ENCODE measurements around the gene PISD. TPM values are rescaled to one million over a fixed set of nuclear protein-coding genes. Genes with fewer than 3 reads are reported as not detected.
A peak's percentile ranks its signal among the peaks of the same experiment; 100 is the strongest.
"Not testable (repeated sequence)": the region's sequence is repeated elsewhere in the genome, so short reads cannot be mapped to it uniquely, and the experiment has no call there.

Gene PISD
- 49.0 TPM for total RNA-seq

GRCh38 chr22:31661851-31662667 lies at the start of gene PISD:
Gene PISD, minus strand, starts transcription at chr22:31662215. Its CDS starts 7 bp downstream, at chr22:31662208.
- ATAC-seq (peak; percentile 100), DNase-seq (ENCODE audit: low spot score) (peak; percentile 97)
- intact Hi-C loops (cut with DNase I) = no loop called here

DNA sequence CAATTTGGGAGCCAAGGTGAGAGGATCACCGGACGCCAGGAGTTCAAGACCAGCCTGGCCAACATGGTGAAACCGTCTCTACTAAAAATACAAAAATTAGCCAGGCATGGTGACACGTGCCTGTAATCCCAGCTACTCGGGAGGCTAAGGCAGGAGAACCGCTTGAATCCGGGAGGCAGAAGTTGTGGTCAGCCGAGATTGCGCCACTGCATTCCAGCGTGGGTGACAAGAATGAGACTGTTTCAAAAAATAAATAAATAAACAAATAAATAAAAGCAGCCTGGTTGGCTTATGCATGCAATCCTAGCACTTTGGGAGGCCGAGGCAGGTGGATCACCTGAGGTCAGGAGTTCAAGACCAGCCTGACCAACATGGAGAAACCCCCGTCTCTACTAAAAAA lies 49.2 kb upstream of the PISD start:
- not testable (repeated sequence) for ATAC-seq

GRCh38 chr22:31707519-31707918 lies 45.5 kb upstream of the PISD start:
- ATAC-seq (no peak), DNase-seq (ENCODE audit: low spot score) (no peak)
- intact Hi-C loops (cut with DNase I) = no loop called here

More for the DNA sequence above, 49.2 kb upstream of the PISD start:
- DNase-seq (ENCODE audit: low spot score); intact Hi-C loops (cut with DNase I): not testable (repeated sequence)

DNA sequence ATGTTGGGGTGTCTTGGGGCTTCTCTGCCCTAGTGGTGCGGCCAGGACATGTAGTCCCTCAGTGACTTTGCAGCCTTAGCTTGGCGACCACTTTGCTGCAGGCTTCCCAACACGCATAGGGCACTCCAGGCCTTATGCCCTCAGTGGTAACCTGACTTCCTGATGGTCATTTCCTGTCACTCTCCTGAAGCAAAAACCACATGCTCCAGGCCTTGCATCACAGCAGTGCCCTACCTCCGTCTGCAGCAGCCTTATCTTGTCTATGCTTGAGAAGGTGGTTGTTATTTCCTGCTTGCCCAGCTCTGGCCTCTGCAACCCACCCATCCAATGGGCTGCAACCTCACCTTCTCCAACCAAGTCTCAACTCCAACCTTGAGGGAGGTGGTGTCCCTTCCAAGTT lies 33.4 kb upstream of the PISD start:
- DNase-seq (ENCODE audit: low spot score) (no peak), ATAC-seq (no peak)
- intact Hi-C loops (cut with DNase I) = no loop called here

DNA sequence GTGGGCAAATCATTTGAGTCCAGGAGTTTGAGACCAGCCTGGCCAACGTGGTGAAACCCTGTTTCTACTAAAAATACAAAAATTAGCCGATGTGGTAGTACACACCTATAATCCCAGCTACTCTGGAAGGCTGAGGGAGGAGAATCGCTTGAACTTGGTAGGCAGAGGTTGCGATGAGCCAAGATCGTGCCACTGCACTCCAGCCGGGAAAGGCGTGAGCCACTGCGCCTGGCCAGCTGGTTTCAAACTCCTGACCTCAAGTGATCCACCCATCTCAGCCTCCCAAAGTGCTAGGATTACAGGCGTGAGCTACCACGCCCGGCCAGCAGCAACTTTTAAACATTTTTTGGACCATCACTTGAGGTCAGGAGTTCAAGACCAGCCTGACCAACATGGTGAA lies 32.0 kb upstream of the PISD start:
- ATAC-seq; intact Hi-C loops (cut with DNase I); DNase-seq (ENCODE audit: low spot score): not testable (repeated sequence)

- intact Hi-C loops (cut with DNase I) = no loop called here
- no peak for DNase-seq (ENCODE audit: low spot score)
- no peak for ATAC-seq
Observed at GRCh38 chr22:31692186-31692886, 30.3 kb upstream of the PISD start.

DNA sequence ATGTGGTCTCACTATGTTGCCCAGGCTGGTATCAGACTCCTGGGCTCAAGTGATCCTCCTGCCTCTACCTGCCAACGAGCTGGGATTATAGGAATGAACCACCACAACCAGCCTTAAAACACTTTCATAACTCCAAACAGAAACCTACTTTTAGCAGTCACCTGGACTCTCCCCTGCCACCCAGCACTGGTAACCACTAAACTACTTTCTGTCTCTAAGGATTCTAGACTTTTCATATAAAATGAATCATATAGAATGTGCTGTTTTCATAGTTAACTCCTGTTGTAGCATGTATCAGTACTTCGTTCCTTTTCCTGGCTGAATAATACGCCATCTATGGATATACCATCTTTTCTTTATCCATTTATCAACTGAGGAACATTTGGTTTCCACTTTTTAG lies 29.4 kb upstream of the PISD start:
- ATAC-seq (no peak), DNase-seq (ENCODE audit: low spot score) (no peak)
- intact Hi-C loops (cut with DNase I) = no loop called here

GRCh38 chr22:31683181-31684105 lies 21.4 kb upstream of the PISD start:
- DNase-seq (ENCODE audit: low spot score) (no peak), ATAC-seq (peak; percentile 22)
- intact Hi-C loops (cut with DNase I) = no loop called here

DNA sequence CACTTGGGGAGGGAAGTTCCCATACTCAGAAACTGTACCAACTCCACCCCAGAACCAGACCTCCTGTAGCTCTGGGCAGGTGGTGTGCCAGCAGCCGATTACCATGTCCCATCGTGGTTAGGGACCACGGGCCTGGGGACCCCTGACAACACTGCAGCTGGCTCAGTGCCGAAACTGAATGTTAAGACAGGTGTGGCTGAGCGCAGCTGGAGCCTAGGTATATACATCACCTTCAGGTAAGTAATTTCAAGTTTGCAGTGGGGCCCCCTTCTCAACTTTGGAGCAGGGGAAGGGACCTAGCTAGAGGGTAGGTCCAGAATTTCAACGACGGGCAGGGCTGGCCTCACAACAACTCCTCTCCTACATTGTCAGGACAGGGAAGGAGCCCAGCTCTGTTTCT lies 20.7 kb upstream of the PISD start:
- DNase-seq (ENCODE audit: low spot score) (no peak), ATAC-seq (peak; percentile 14)
- intact Hi-C loops (cut with DNase I) = no loop called here

DNA sequence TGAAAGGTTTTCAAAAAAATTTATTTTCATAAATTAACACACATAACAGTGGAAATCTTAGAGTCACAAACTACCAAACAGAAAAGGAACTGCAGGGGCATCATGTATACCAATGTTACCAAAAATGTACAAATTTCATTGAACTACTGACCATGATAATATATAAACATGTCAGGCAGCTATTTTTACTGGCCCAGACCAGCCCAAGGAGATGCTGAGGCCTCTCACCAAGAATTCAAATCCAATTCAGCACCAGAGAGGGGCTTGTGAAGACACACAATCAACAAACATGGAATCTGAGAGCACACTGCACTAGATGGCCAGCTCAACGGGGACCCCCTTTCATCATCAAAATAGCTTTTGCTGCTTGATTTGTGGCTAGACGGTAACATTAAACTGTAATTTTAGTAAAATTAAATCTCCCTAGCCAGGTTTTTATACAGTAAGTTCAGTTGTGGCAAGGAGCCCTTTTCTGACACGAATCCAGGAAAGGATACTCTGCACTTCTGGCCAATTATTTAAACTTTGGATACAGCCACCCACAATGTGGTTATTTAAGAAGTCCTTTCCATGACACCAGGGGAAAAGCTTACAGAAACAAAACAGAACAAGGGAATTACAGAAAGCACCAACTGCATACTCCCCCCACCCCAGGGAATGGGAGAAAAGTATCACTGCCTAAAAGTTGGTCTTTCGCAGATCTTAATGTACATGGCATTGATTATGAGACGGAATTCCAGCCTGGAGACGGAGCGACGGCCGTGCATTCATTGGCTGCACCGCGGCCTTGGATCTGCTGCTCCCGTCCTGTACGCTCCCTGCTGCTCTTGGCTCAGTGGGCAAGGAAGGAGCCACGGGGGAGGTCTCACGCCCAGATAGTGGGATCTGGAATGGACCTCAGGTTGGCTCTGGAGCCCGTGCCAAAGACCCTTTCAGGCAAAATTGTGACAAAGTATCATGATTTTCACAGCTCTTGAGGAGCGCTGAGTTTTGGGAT lies 19.6 kb upstream of the PISD start:
- DNase-seq (ENCODE audit: low spot score) = no peak
- intact Hi-C loops (cut with DNase I) = no loop called here
- ATAC-seq = peak; percentile 37

GRCh38 chr22:31680861-31681341 lies 18.9 kb upstream of the PISD start:
- intact Hi-C loops (cut with DNase I) = no loop called here
- ATAC-seq (no peak), DNase-seq (ENCODE audit: low spot score) (no peak)

- ATAC-seq = no peak
- no peak for DNase-seq (ENCODE audit: low spot score)
- intact Hi-C loops (cut with DNase I) = no loop called here
Observed at GRCh38 chr22:31678748-31679147, 16.7 kb upstream of the PISD start.

DNA sequence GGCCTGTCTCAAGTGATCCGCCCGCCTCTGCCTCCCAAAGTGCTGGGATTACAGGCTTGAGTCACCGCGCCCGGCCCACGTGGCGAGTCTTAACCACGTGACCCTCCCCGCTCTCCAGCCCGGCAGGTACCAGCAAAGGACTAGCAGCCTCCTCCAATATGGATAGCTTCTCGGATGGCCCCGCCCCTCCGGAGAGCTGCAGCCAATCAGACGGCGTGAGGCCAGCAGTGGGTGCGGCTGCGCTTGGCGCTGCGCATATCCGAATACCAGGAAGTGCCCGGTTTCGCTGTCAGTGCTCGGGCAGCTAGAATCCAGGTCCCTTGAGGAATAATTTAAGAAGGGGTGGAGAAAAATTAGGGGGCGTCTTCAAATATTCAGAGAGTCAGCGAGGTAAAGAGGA lies 14.7 kb upstream of the PISD start:
- ATAC-seq (peak; percentile 99), DNase-seq (ENCODE audit: low spot score) (peak; percentile 95)
- intact Hi-C loops (cut with DNase I) = no loop called here

DNA sequence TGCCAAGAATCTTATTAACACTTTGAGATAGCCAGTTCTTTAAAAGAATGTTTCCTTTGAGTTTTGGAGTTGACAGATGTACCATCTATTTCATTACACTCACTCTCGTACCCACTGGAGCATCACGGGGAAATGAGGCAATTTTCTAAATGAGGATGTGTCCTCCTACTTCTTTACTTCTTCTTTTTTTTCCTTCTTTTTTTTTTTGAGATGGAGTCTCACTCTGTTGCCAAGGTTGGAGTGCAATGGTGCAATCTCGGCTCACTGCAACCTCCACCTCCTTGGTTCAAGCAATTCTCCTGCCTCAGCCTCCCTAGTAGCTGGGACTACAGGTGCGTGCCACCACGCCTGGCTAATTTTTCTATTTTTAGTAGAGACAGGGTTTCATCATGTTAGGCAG lies 12.2 kb upstream of the PISD start:
- DNase-seq (ENCODE audit: low spot score); ATAC-seq; intact Hi-C loops (cut with DNase I): not testable (repeated sequence)

DNA sequence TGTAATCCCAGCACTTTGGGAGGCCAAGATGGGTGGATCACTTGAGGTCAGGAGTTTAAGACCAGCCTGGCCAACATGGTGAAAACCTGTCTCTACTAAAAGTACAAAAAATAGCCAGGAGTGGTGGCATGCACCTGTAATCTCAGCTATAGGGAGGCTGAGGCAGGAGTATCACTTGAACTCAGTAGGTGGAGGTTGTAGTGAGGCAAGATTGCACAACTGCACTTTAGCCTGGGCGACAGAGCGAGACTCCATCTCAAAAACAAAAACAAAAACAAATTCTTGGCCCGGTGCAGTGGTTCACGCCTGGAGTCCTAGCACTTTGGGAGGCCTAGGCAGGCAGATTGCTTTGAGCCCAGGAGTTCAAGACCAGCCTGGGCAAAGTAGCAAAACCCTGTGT lies 6.8 kb upstream of the PISD start:
- intact Hi-C loops (cut with DNase I); ATAC-seq; DNase-seq (ENCODE audit: low spot score): not testable (repeated sequence)

DNA sequence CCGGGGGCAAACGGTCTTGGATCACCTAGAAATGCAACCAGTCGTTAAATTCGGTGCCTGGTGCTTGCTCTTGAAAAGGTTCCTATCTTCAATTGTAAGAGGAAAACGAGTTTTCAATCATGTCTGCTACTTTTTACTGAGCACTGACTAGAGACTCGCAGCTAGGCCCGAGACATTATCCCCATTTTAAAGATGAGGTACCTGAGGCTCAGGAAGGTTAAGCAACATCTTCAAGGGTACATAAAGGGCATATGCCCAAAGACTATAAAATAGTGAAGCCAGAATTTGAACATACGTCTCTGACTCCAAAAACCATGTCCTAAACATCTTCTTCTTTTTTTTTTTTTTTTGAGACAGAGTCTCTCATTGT lies 638 bp upstream of the PISD start:
- DNase-seq (ENCODE audit: low spot score) (no peak), ATAC-seq (no peak)
- intact Hi-C loops (cut with DNase I) = no loop called here

GRCh38 chr22:31660860-31661341 lies 1.1 kb downstream of the PISD start:
- ATAC-seq; intact Hi-C loops (cut with DNase I); DNase-seq (ENCODE audit: low spot score): not testable (repeated sequence)

DNA sequence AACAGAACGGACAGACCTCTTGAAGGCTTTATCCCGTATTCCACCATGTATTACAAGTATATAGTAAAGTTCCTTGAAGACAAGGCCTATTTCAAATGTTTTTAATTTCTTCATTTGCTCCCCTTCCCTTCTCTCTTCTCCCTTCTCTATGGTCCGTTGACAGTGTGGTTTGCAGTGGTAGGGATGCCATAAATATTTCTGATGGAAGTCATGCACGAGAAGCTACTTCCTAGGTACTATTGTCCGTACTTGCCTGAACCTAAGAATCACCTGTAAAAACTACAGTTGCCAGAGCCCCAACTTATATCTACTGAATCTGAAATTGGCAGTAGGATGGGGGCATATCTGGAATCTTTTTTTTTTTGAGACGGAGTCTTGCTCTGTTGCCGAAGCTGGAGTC lies 2.8 kb downstream of the PISD start:
- ATAC-seq (no peak), DNase-seq (ENCODE audit: low spot score) (no peak)
- intact Hi-C loops (cut with DNase I) = no loop called here

All from sciatic nerve (tissue), 2 donors.